ENCODE measurements around the gene CARNS1.
A peak's percentile ranks its signal among the peaks of the same experiment; 100 is the strongest.

CARNS1 gene

GRCh38 chr11:67376063-67376820, 39.2 kb upstream of the CARNS1 start:
- no peak for DNase-seq

- DNase-seq = no peak
Observed at GRCh38 chr11:67376873-67377808, 38.3 kb upstream of the CARNS1 start.

GRCh38 chr11:67378544-67378943, 36.9 kb upstream of the CARNS1 start:
- DNase-seq = no peak

- peak; percentile 84 for DNase-seq
Observed at GRCh38 chr11:67379061-67380058, 36.1 kb upstream of the CARNS1 start.

DNA sequence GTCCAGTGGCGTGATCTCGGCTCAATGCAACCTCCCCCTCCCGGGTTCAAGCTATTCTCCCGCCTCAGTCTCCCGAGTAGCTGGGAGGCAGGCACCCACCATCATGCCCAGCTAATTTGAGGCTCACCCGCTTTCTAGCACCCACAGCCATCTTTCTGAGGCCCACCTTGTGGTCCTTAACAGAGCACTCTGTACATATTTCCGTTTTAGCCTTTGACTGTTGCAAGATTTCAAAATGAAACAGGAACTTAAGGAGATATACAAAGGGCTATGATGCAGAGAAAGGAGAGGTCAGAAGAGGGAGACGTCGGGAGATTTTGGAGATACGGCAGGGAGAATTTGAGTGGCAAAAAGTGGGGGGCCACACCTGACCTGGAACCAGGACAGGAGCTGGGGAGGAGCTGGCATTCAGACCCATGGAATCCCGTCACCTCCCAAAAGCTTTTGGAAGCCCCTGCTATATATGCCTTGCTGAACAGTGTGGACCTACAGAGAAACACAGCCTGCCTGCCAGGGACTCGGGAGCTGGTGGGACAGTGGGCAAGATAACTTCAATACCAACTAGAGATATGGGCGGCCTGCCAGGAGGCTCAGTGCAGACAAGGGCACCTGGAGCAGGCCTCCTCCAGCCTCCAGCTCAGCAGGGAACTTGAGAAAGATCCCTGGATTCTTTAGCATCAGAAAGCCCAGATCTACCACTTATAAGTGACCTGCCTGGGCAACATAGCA, 34.1 kb upstream of the CARNS1 start:
- no peak for DNase-seq

GRCh38 chr11:67382276-67383136, 33.0 kb upstream of the CARNS1 start:
- peak; percentile 78 for DNase-seq

- DNase-seq = peak; percentile 68
Observed at GRCh38 chr11:67384851-67385366, 30.6 kb upstream of the CARNS1 start.

- DNase-seq = no peak
Observed at GRCh38 chr11:67387069-67387468, 28.4 kb upstream of the CARNS1 start.

DNA sequence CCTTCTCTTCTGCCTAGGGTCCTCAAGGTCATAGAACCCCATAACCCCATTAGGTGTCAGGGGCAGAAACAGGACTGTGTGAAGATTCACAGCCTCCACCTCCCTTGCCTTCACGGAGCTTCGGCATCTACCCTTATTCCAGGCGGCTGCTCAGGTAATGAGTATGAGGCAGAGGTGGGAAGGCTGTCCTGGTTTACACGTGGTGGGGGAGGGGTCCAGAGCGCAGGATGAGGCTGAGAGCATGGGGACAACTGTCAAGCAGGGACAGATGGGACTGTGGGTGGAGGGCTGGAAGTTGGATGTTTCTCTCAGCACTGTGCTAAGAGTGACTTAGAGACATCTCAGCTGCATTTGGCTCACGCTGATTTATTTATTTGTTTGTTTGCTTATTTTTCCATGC, 28.0 kb upstream of the CARNS1 start:
- DNase-seq = no peak

- peak; percentile 33 for DNase-seq
Observed at GRCh38 chr11:67389477-67389876, 26.0 kb upstream of the CARNS1 start.

- no peak for DNase-seq
Observed at GRCh38 chr11:67390947-67391303, 24.6 kb upstream of the CARNS1 start.

- DNase-seq = peak; percentile 95
Observed at GRCh38 chr11:67391304-67392182, 23.9 kb upstream of the CARNS1 start, which contains the start of gene RAD9A. RAD9A (plus strand) TSS chr11:67391986; CDS start chr11:67392045, 59 bp downstream.

DNA sequence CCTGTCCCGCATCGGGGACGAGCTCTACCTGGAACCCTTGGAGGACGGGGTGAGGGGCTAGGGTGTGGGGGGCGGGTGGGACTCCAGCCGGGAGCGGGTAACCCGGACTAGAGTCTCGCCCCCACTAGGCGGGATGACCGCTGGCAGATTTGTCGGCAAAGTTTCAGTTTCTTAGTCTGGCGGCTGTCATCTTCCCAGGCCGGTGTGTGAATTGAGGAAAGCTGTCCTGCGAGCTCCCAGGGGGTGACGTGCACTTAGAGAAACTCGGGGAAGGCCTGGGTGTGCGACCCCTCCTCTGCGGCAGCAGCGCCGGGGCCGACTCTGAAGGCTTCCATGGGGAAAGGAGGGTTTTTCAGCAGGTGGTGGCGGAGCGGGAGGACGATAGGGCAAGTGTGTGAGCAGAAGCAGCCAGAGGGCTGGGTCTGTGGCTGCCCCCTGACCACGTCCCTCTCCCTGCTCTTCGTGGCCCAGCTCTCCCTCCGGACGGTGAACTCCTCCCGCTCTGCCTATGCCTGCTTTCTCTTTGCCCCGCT, 23.2 kb upstream of the CARNS1 start:
- DNase-seq = no peak

DNA sequence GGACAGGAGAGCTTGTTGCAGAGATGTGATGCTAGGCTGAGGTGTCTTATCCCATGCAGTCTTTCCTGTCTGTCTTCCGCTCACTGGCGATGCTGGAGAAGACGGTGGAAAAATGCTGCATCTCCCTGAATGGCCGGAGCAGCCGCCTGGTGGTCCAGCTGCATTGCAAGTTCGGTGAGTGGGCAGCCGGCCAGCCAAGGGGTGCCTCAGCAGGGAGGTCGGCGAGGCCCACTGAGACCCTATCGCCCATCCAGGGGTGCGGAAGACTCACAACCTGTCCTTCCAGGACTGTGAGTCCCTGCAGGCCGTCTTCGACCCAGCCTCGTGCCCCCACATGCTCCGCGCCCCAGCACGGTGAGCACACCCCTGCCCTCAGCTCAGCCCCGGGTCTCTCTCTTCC, 22.0 kb upstream of the CARNS1 start:
- no peak for DNase-seq

GRCh38 chr11:67393990-67394389, 21.5 kb upstream of the CARNS1 start:
- no peak for DNase-seq

GRCh38 chr11:67395555-67396258, 19.8 kb upstream of the CARNS1 start:
- no peak for DNase-seq

DNA sequence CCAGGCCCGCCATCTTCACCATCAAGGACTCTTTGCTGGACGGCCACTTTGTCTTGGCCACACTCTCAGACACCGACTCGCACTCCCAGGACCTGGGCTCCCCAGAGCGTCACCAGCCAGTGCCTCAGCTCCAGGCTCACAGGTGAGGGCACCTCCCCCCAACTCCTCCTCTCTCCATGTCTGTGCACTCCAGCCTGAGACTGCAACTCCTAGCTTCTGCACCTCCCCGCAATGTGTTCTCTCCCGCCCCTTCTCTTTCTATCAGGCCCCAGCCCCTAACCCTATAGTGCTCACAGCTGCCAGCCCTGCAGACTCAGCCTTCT, 19.3 kb upstream of the CARNS1 start:
- no peak for DNase-seq

DNA sequence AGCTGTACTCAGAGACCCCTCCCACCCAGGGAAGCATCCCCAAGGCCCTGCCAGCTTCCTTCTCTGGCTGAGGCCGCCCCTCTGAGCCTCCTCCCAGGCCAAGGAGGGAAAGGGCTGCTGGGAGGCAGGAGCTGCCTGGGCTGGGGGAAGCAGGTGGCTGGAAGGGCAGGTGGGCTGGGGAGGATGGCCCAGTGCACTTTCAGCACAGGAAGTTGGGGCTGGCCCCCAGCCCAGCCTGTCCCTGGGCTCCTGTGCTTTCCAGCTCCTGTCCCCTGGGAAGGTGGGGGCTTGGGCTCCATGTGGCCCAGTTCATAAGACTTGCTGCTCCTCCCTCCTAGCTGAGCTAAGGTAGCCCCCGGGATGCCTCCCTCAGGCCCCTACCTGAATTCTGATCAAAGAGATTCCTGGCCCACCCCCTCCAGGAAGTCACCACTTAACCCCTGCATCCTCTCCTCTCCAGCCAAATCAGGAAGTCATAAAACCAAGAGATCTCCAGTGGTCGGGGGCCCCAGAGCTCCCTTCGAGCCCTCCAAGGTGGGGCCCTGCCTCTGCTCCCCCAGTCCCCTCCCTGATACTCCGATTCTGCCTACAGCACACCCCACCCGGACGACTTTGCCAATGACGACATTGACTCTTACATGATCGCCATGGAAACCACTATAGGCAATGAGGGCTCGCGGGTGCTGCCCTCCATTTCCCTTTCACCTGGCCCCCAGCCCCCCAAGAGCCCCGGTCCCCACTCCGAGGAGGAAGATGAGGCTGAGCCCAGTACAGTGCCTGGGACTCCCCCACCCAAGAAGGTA, 18.7 kb upstream of the CARNS1 start:
- no peak for DNase-seq
